ENCODE data around the gene EVL. TPM values are rescaled to one million over a fixed set of nuclear protein-coding genes. Genes with fewer than 3 reads are reported as not detected.
"Not testable (repeated sequence)": the region's sequence is repeated elsewhere in the genome, so short reads cannot be mapped to it uniquely, and the experiment has no call there.

EVL gene
- total RNA-seq, 1 donor from 2014 or later: 20.4 TPM

DNA sequence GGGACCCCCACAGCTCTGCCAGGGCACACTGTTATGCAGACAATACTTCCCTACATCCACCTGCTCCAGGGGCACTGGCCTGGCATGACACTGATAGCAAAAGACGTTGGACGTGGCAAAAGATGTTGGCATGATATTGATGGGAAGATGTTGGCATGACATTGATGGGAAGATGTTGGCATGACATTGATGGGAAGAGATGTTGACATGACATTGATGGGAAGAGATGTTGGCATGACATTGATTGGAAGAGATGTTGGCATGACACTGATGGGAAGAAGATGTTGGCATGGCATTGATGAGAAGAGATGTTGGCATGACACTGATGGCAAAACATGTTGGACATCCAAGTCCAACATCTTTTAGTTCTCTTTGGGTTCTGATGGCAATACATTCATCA lies 105.7 kb downstream of the EVL start:
- DNase-seq (ENCODE audit: low read depth): no peak

- no peak for DNase-seq (ENCODE audit: low read depth)
Measured at GRCh38 chr14:100172811-100173210, 107.6 kb downstream of the EVL start.

- no peak for DNase-seq (ENCODE audit: low read depth)
Measured at GRCh38 chr14:100173353-100173752, 108.1 kb downstream of the EVL start.

DNA sequence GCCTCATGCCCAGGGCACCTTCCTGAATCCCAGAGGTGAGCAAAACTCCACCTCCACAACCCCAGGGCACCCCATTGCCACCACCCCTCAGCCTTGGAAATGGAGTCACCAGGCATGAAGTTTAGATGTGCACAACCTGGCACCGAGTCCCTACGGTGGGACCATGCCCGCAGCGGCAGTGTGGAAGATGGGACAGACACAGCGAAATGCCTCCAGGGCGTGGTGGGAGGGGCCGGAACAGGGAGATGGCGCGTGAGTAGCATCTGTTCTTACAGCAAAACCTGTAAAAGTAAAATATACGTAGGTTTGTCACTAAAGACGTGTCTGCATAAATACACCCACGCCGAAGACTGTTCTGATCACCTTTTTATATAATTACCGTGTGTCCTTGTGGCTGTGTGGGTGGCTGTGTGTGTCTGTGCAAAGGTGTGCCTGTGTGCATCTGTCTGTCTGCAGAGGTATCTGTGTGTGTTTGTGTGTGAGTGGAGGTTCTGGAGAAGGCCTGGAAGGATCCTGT lies 111.6 kb downstream of the EVL start:
- no peak for DNase-seq (ENCODE audit: low read depth)

DNA sequence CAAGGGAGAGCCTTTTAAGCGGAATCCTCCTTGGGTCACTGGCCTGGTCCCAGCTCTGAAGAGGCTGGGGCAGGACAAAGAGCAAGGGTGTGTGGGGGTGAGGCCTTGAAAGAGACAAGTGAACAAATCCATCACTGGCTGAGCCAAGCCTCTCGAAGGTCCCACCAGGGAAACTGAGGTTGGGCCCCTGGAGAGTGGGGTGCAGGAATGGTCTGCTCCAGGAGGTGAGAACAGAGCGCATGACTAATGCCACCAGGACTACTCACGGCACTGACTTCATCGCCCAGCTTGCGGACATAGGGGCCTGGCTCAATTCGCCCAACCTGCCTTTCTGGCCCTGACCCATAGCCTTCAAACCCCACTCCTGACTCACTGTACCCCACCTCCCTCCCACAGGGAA lies 113.5 kb downstream of the EVL start:
- DNase-seq (ENCODE audit: low read depth): no peak

DNA sequence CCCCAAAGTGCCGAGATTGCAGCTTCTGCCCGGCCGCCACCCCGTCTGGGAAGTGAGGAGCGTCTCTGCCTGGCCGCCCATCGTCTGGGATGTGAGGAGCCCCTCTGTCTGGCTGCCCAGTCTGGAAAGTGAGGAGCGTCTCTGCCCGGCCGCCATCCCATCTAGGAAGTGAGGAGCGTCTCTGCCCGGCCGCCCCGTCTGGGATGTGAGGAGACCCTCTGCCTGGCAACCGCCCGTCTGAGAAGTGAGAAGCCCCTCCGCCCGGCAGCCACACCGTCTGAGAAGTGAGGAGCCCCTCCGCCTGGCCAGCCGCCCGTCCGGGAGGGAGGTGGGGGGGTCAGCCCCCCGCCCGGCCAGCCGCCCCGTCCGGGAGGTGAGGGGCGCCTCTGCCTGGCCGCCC lies 115.4 kb downstream of the EVL start:
- not testable (repeated sequence) for DNase-seq (ENCODE audit: low read depth)

DNA sequence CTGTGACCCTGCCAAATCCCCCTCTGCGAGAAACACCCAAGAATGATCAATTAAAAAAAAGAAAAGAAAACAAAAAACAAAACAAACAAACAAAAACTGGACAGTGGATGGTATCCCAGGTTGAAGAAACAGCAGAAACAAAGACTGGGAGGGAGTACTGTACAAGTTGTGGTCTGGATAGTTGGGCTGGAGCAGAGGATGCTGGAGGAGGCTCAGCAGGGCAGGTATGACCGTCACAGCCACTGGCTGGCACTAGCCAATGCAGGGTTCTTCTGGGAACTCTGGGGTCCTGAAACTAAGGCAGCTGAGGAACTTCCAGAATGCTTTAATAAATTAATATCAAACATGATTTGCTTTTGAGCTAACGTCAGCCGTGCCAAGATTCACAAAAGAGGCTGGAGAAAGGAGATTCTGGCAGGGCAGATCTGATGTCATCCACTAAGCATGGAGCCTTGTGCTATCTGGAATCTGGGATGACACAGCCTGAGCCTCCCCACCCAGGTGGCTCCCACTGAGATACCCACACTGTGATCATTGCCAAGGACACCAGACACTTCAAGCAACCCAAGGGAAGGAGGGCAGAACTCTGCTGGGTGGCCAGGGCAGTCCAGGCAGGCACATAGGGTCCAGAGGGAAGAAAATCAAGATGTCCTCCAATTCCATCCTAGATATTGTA lies 116.8 kb downstream of the EVL start:
- not testable (repeated sequence) for DNase-seq (ENCODE audit: low read depth)

GRCh38 chr14:100187247-100187833 lies 122.1 kb downstream of the EVL start:
- DNase-seq (ENCODE audit: low read depth): no peak

DNA sequence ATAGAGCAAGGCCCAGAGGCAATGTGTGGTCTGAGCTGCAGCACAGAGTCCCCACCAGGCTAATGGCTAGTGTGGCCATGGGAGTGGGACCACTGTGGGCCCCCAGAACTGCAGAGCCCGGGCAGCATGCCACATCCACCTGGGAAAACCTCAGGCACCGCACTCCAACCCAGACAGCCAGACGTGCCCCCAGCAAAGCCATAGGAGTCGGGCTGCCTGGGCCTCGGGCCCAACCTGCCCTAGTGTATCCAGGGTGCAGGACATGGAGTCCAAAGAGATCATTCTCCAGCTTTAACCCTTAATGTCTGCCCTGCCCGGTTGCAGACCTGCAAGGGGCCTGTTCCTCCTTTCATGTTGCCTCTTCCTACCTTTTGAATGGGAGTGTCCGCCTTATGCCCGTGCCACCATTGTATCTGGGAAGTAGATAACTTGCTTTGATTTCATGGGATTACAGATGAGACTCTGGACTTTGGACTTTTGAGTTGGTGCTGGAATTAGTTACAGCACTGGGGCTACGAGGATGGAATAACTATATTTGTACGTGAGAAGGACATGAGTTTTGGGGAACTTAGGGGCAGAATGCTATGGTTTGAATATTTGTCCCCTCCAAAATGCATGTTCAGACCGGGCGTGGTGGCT lies 123.3 kb downstream of the EVL start:
- no peak for DNase-seq (ENCODE audit: low read depth)

DNA sequence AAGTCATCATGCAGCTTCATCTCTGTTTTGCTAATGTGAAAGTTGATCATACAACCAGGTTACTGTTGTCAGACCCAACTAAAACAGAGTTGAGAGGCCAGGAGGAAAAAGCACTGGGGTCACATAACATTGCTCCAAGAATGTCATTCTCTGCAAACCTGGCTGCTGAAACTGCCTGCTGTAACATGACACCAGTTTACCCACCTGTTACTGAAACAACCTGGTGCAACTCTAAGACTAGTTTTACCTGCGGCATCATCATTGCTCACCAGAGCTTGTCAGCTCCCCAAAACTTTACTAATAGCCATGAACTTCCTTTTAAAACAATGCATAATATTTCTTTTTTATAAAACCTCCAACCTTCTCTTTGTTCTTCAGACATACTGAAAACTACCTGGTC lies 124.9 kb downstream of the EVL start:
- no peak for DNase-seq (ENCODE audit: low read depth)

DNA sequence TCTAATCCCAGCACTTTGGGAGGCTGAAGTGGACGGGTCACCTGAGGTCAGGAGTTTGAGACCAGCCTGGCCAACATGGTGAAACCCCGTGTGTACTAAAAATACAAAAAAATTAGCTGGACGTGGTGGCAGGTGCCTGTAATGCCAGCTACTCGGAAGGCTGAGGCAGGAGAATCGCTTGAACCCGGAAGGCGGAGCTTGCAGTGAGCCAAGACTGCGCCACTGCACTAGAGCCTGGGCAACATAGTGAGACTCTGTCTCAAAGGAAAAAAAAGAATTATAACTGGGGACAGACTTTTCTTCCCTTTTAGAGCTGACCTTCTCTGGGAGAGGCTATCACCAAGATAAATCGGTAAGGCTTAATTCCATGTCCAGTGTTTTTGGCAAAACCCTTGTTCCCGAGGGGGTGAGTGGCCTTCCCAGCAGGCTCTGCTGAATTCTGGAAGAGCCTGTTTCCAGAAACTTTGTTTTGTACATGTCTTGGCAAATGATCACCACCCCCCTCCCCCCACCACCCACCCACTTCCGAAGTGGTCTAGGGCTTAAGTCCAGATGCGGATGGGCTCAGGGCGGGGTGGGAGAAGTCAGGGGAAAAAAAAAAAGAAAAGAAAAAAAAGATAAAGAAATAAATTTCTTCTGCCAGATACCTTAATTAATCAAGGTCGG lies 126.5 kb downstream of the EVL start:
- no peak for DNase-seq (ENCODE audit: low read depth)

- DNase-seq (ENCODE audit: low read depth): no peak
Measured at GRCh38 chr14:100192250-100192671, 127.0 kb downstream of the EVL start.

DNA sequence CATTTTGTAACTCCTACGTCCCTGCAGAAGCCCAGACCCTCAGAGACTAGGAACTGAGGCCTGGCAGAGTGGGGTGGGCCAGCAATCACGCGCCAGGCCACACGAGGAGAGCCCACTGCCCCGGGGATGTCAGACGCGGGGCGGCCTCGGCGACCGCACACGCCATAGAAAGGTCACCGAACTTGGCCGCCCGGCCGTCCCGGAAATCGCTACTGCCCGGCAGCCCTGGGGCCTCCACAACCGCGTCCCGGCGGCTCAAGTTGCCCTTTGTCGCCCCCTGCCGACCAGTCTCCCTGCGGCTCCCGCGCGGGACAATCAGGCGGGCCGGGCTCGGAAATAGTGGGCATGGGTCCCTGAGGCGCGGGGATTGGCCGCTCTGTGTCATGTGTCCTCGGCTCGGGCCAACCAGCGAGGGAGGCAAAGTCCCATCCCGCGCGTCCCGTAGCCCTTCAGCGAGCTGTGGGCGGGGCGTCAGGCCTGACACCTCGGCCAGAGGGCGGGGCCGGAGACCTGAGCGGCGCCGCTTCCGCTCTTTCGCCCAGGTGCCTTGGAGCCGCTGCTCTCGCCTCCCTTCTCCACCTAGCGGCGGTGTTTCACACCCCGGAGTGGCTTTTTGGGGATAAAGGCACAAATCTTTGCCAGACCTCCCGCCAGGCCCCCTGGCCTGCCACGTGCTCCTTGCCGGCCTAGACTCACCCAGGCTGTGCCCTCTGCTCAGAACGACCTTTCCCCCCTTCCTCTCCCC lies 127.6 kb downstream of the EVL start:
- DNase-seq (ENCODE audit: low read depth): peak; percentile 90

Other genes starting within 250 kb of the EVL start
- gene DEGS2, start 94.2 kb downstream of the EVL start, total RNA-seq: 0.20 TPM in 1 of 2 replicates, not detected in the other
- 47.2 and 64.3 TPM in 2 replicates for gene YY1, start 173.7 kb downstream of the EVL start, total RNA-seq
- gene SLC25A29, start 241.0 kb downstream of the EVL start, total RNA-seq: 48.3 and 92.2 TPM in 2 replicates